ENCODE results near the gene HSFX4. TPM values are rescaled to one million over a fixed set of nuclear protein-coding genes. Genes with fewer than 3 reads are reported as not detected.

The HSFX4 gene
- total RNA-seq, 4 donors from 2014 or later: not detected

GRCh38 chrX:149979126-149979644, 49.8 kb downstream of the HSFX4 start:
- no peaks in the 10 kb centered on the region for H3K36me3 ChIP-seq
- 69% methylated on average over 3 of the region's 3 CpGs for WGBS
- DNase-seq (ENCODE audit: extremely low spot score): no peak
- no peak for TF ChIP-seq POLR2A (IDR thresholded peaks at IDR 0.05; ENCODE audit: low read depth)
- no peak for TF ChIP-seq EP300 (IDR thresholded peaks at IDR 0.05)
- no peak for TF ChIP-seq POLR2AphosphoS5 (IDR thresholded peaks at IDR 0.05)
- no peak for TF ChIP-seq CTCF (IDR thresholded peaks at IDR 0.05)
- H3K27ac ChIP-seq (replicated peaks in 1 of 4): no peak overlapping the region
- H3K9me3 ChIP-seq: no peaks in the 10 kb centered on the region
- intact Hi-C loops (cut with DNase I): no loop called here
- H3K4me1 ChIP-seq: peaks cover 6 to 14% (median 11%) of the 10 kb centered on the region in 4 donors
- H3K27me3 ChIP-seq: no peaks in the 10 kb centered on the region
- no peak overlapping the region for H3K4me3 ChIP-seq

Other genes starting within 250 kb of the HSFX4 start
- gene MAGEA11, start 217.5 kb upstream of the HSFX4 start, total RNA-seq: not detected
- gene HSFX1, start 155.5 kb upstream of the HSFX4 start, total RNA-seq: 1 to 10 TPM in 3 of 4 donors, under 1 TPM in 1; 0.78 to 2.0 (median 1.2) TPM
- not detected for gene MAGEA9, start 147.6 kb upstream of the HSFX4 start, total RNA-seq
- gene MAGEA8, start 48.4 kb upstream of the HSFX4 start, total RNA-seq: not detected
- 10 to 100 TPM; 15.4 to 24.0 (median 21.5) TPM for gene EOLA2, start 8.9 kb downstream of the HSFX4 start, total RNA-seq

All from esophagus muscularis mucosa (tissue), 4 donors.